ENCODE results near the gene SEM1. TPM values are rescaled to one million over a fixed set of nuclear protein-coding genes. Genes with fewer than 3 reads are reported as not detected.

SEM1 gene
- total and polyA plus RNA-seq, 9 of the 15 experiments (the other 6 are each of a cell fraction or from before 2014, with no cell fraction given) = 74.7 to 938 (median 454) TPM

- TF ChIP-seq TOE1 (IDR thresholded peaks at IDR 0.05; ENCODE audit: borderline replicate concordance) = peak; percentile 41; the same call in 1 of the 2 replicates
- no peak for TF ChIP-seq TOE1 (CRISPR knock-in tag; IDR thresholded peaks at IDR 0.05; ENCODE audit: borderline replicate concordance, low read depth)
- TF ChIP-seq ETV6 (IDR thresholded peaks at IDR 0.05; ENCODE audit: borderline replicate concordance in 1 of 2, low read depth in 2 of 2, low read length in 1 of 2) = no peak
- TF ChIP-seq ETV6 (CRISPR knock-in tag; IDR thresholded peaks at IDR 0.05; ENCODE audit: borderline replicate concordance) = no peak
- TF ChIP-seq SP1 (CRISPR knock-in tag; IDR thresholded peaks at IDR 0.05) = no peak
- peak; percentile 76 for TF ChIP-seq BRD4 (IDR thresholded peaks at IDR 0.05)
- no peak for TF ChIP-seq ZBTB7A (IDR thresholded peaks at IDR 0.05; ENCODE audit: borderline replicate concordance, control insufficient read depth, low read depth, low read length)
- no peak for TF ChIP-seq ZNF75A (CRISPR knock-in tag; IDR thresholded peaks at IDR 0.05)
- peak; percentile 38 for TF ChIP-seq TEAD4 (IDR thresholded peaks at IDR 0.05; ENCODE audit: low read length)
- no peak for TF ChIP-seq TEAD4 (CRISPR knock-in tag; IDR thresholded peaks at IDR 0.05; ENCODE audit: borderline replicate concordance)
- peak; percentile 62 for TF ChIP-seq TRIM28 (IDR thresholded peaks at IDR 0.05)
- no peak for TF ChIP-seq MITF (IDR thresholded peaks at IDR 0.05)
- no peak for TF ChIP-seq ZBTB17 (CRISPR knock-in tag; IDR thresholded peaks at IDR 0.05)
- no peak for TF ChIP-seq ZNF717 (CRISPR knock-in tag; IDR thresholded peaks at IDR 0.05)
- TF ChIP-seq ZNF696 (CRISPR knock-in tag; conservative IDR thresholded peaks at IDR 0.05) = no peak
- TF ChIP-seq STAG1 (CRISPR knock-in tag; IDR thresholded peaks at IDR 0.05; ENCODE audit: borderline replicate concordance) = no peak
- TF ChIP-seq SPI1 (IDR thresholded peaks at IDR 0.05; ENCODE audit: borderline replicate concordance, low read depth, low read length) = no peak
- TF ChIP-seq HNRNPH1 (optimal IDR thresholded peaks at IDR 0.05; ENCODE audit: low read depth, low read length) = no peak
- no peak for TF ChIP-seq ZNF224 (CRISPR knock-in tag; IDR thresholded peaks at IDR 0.05)
- TF ChIP-seq ELF1 (tag; IDR thresholded peaks at IDR 0.05) = peak; percentile 87
- peak; percentile 63 for TF ChIP-seq TBP (optimal IDR thresholded peaks at IDR 0.05; ENCODE audit: low read depth, low read length)
- peak in 1 of 3 experiments; percentile 57 for TF ChIP-seq YY1 (IDR thresholded peaks at IDR 0.05; ENCODE audit: borderline replicate concordance in 1 of 3, control insufficient read depth in 1 of 3, extremely low read depth in 1 of 3, insufficient read depth in 3 of 3, insufficient read length in 1 of 3, insufficient replicate concordance in 2 of 3, low read depth in 1 of 3, low read length in 2 of 3)
Measured at GRCh38 chr7:96709381-96710228, at the start of gene SEM1 (continued).
